Tibial artery (tissue), 4 donors: Measurements from ENCODE around the gene ZBTB20.

ENCODE experiments used
- DNase-seq, 2 donors: peaks; one replicate each; pipeline ENCODE4 v3.0.0-alpha.2; 2019
- H3K27ac ChIP-seq, 2 donors: fragments of 200-600 bp; sonication (generic) in 1 of 2; 1 replicate in 1 of 2; 2 replicates in 1 of 2; pipeline ENCODE4 v1.5.1; 2018 to 2019; ENCODE audit warnings: mild to moderate bottlenecking in 1 of 2
- H3K27me3 ChIP-seq, 2 donors: fragments of 200-600 bp; sonication (generic) in 1 of 2; one replicate each; pipeline versions ENCODE4 v1.5.1 to v1.6.0; 2016 to 2019
- H3K36me3 ChIP-seq, 3 donors: fragments of 200-600 bp; sonication (generic) in 2 of 3; one replicate each; pipeline ENCODE4 v1.5.1; 2016 to 2019; ENCODE audit warnings: mild to moderate bottlenecking in 2 of 3
- H3K4me1 ChIP-seq, 4 donors: fragments of 200-600 bp; sonication (generic) in 2 of 4; 1 replicate in 3 of 4; 2 replicates in 1 of 4; pipeline ENCODE4 v1.5.1; 2016 to 2019
- H3K4me3 ChIP-seq, 2 donors: fragments of 200-600 bp; sonication (generic) in 1 of 2; 1 replicate in 1 of 2; 2 replicates in 1 of 2; pipeline ENCODE4 v1.5.1; 2018 to 2019; ENCODE audit warnings: mild to moderate bottlenecking in 2 of 2
- H3K9me3 ChIP-seq, 3 donors: fragments of 200-600 bp; sonication (generic) in 1 of 3; one replicate each; pipeline ENCODE4 v1.5.1; 2016 to 2019
- CTCF ChIP-seq, 2 experiments: fragments of 200-600 bp in 1 of 2; fragments of 450-650 bp in 1 of 2; IDR thresholded peaks; one replicate each; pipeline ENCODE4 v1.5.1; 2017 to 2019; ENCODE audit warnings: antibody characterized with exemption in 2 of 2, mild to moderate bottlenecking in 1 of 2, moderate library complexity in 1 of 2
- intact Hi-C: fragments of 100-400 bp; cut with DNase I; formaldehyde crosslinking; loops from one replicate; pipeline ENCODE4 v1.15.0; 2023; ENCODE audit warnings: low total_unique reads

ZBTB20 gene

GRCh38 chr3:114624571-114625181 lies 522.4 kb downstream of the ZBTB20 start:
- intact Hi-C loops: loop anchor here (10.0 kb wide), 1 partner anchor 240 kb away; no protein-coding TSS in a partner anchor
- Histone ChIP-seq H3K27ac (peak overlapping the region; percentile 75 to 82), H3K9me3 (no peaks in the 10 kb centered on the region), H3K4me3 (peak overlapping the region; percentile 42 to 56), H3K4me1 (peaks cover 0 to 66% (median 27%) of the 10 kb centered on the region in 4 donors), H3K27me3 (no peaks in the 10 kb centered on the region), H3K36me3 (no peaks in the 10 kb centered on the region)
- peak; percentile 98 for DNase-seq
- TF ChIP-seq CTCF (IDR thresholded peaks at IDR 0.05): no peak

GRCh38 chr3:114624047-114624445 lies 523.0 kb downstream of the ZBTB20 start:
- TF ChIP-seq CTCF (IDR thresholded peaks at IDR 0.05): no peak
- peak; percentile 80 for DNase-seq
- Histone ChIP-seq H3K27ac (peak overlapping the region; percentile 75 to 82), H3K9me3 (no peaks in the 10 kb centered on the region), H3K36me3 (no peaks in the 10 kb centered on the region), H3K4me1 (peaks cover 0 to 64% (median 27%) of the 10 kb centered on the region in 4 donors), H3K4me3 (peak overlapping the region; percentile 42 to 56), H3K27me3 (no peaks in the 10 kb centered on the region)
- intact Hi-C loops: loop anchor here (10.0 kb wide), 1 partner anchor 239 kb away; no protein-coding TSS in a partner anchor

- no peaks in the 10 kb centered on the region for H3K9me3 ChIP-seq
- DNase-seq: no peak
- peaks cover 0 to 59% (median 27%) of the 10 kb centered on the region in 4 donors for H3K4me1 ChIP-seq
- H3K27me3 ChIP-seq: no peaks in the 10 kb centered on the region
- peak overlapping the region; percentile 75 to 82 for H3K27ac ChIP-seq
- no peak for TF ChIP-seq CTCF (IDR thresholded peaks at IDR 0.05)
- intact Hi-C loops: loop anchor here (10.0 kb wide), 1 partner anchor 239 kb away; no protein-coding TSS in a partner anchor
- H3K36me3 ChIP-seq: no peaks in the 10 kb centered on the region
- peak overlapping the region; percentile 42 to 56 for H3K4me3 ChIP-seq
Observed at GRCh38 chr3:114623420-114624046, 523.6 kb downstream of the ZBTB20 start.

- no peak overlapping the region for H3K4me3 ChIP-seq
- H3K36me3 ChIP-seq: no peaks in the 10 kb centered on the region
- intact Hi-C loops: loop anchor here (10.0 kb wide), 1 partner anchor 237 kb away; no protein-coding TSS in a partner anchor
- H3K9me3 ChIP-seq: no peaks in the 10 kb centered on the region
- no peaks in the 10 kb centered on the region for H3K27me3 ChIP-seq
- peaks cover 0 to 44% (median 24%) of the 10 kb centered on the region in 4 donors for H3K4me1 ChIP-seq
- DNase-seq: no peak
- no peak for TF ChIP-seq CTCF (IDR thresholded peaks at IDR 0.05)
- peak overlapping the region; percentile 75 to 82 for H3K27ac ChIP-seq
Observed at GRCh38 chr3:114622001-114622400, 525.1 kb downstream of the ZBTB20 start.

GRCh38 chr3:114619771-114620170 lies 527.3 kb downstream of the ZBTB20 start:
- H3K9me3 ChIP-seq: no peaks in the 10 kb centered on the region
- no peak overlapping the region for H3K27ac ChIP-seq
- no peak overlapping the region for H3K4me3 ChIP-seq
- H3K27me3 ChIP-seq: no peaks in the 10 kb centered on the region
- no peak for DNase-seq
- TF ChIP-seq CTCF (IDR thresholded peaks at IDR 0.05): no peak
- H3K36me3 ChIP-seq: no peaks in the 10 kb centered on the region
- intact Hi-C loops: loop anchor here (10.0 kb wide), 1 partner anchor 235 kb away; no protein-coding TSS in a partner anchor
- H3K4me1 ChIP-seq: peaks cover 0 to 23% (median 13%) of the 10 kb centered on the region in 4 donors
